Left ventricle myocardium inferior (tissue), 1 donor: ENCODE measurements around the gene CAPN15. TPM values are rescaled to one million over a fixed set of nuclear protein-coding genes. Genes with fewer than 3 reads are reported as not detected.

Experiments used
- DNase-seq: peaks from one replicate; pipeline ENCODE4 v3.0.0-alpha.2; 2020
- H3K27ac ChIP-seq: fragments of 200-600 bp; replicated peaks from 2 replicates; pipeline ENCODE4 v1.8.0; 2021
- H3K27me3 ChIP-seq: fragments of 200-600 bp; 2 replicates; pipeline ENCODE4 v1.8.0; 2021; ENCODE audit warnings: low read depth
- H3K36me3 ChIP-seq: fragments of 200-600 bp; 2 replicates; pipeline ENCODE4 v1.8.0; 2021
- H3K4me1 ChIP-seq: fragments of 200-600 bp; 2 replicates; pipeline ENCODE4 v1.8.0; 2021
- H3K4me3 ChIP-seq: fragments of 200-600 bp; 2 replicates; pipeline ENCODE4 v1.8.0; 2021; ENCODE audit warnings: mild to moderate bottlenecking, moderate library complexity
- H3K9me3 ChIP-seq: fragments of 200-600 bp; replicated peaks from 2 replicates; pipeline ENCODE4 v1.8.0; 2021
- intact Hi-C: fragments of 100-400 bp; cut with micrococcal nuclease; formaldehyde crosslinking; loops from one replicate; pipeline ENCODE4 v1.11.0; 2022
- total RNA-seq: library from RNA; stranded (reverse); fragmentation: NEBNext Ultra II Directional; extraction: Animal tissue kit (Norgen Biotek cat#: 25700); gene quantifications from one replicate; pipeline ENCODE4 v1.2.1, GENCODE V29; 2021
- TF ChIP-seq, protein P1 (sequence below): fragments of 200-600 bp; IDR thresholded peaks from 2 replicates; pipeline ENCODE4 v1.8.0; 2021; ENCODE audit warnings: antibody characterized with exemption, mild to moderate bottlenecking, borderline replicate concordance
- donor health status: DM: no; HTN: yes; CAD: no; lungs with severe emphysema.

Gene CAPN15
- total RNA-seq, 1 donor from 2014 or later = 17.4 TPM

GRCh38 chr16:583815-584591, 56.5 kb downstream of the CAPN15 start:
- TF ChIP-seq, protein P1, sequence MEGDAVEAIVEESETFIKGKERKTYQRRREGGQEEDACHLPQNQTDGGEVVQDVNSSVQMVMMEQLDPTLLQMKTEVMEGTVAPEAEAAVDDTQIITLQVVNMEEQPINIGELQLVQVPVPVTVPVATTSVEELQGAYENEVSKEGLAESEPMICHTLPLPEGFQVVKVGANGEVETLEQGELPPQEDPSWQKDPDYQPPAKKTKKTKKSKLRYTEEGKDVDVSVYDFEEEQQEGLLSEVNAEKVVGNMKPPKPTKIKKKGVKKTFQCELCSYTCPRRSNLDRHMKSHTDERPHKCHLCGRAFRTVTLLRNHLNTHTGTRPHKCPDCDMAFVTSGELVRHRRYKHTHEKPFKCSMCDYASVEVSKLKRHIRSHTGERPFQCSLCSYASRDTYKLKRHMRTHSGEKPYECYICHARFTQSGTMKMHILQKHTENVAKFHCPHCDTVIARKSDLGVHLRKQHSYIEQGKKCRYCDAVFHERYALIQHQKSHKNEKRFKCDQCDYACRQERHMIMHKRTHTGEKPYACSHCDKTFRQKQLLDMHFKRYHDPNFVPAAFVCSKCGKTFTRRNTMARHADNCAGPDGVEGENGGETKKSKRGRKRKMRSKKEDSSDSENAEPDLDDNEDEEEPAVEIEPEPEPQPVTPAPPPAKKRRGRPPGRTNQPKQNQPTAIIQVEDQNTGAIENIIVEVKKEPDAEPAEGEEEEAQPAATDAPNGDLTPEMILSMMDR = no peak
- H3K27me3 ChIP-seq = no peaks in the 10 kb centered on the region
- intact Hi-C loops = no loop called here
- no peak for DNase-seq
- no peak overlapping the region for H3K27ac ChIP-seq
- H3K36me3 ChIP-seq = no peaks in the 10 kb centered on the region
- H3K9me3 ChIP-seq = no peaks in the 10 kb centered on the region
- H3K4me3 ChIP-seq = no peak overlapping the region
- H3K4me1 ChIP-seq = peaks cover 42% of the 10 kb centered on the region

DNA sequence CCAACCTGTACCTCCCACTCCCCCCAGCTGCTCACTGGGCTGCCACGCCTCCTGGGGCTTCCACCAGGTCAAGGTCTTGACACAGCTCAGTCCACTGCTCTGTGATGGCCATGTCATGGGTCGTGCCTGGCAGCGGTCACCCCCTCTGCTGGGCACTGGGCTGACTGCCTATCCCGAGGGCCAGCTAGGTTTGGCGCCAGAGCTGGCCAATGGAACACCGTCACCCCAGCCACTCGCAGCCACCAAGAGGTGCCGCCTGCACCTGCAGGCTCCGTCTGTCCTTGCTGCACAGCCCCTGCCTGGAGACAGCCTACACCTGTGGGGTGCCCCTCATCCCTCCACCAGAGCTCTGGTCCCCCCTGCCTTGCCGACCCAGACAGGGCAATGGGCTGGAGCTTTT, 57.8 kb downstream of the CAPN15 start:
- intact Hi-C loops = no loop called here
- no peak for DNase-seq
- H3K27me3 ChIP-seq = no peaks in the 10 kb centered on the region
- H3K27ac ChIP-seq = no peak overlapping the region
- no peak overlapping the region for H3K4me3 ChIP-seq
- peaks cover 48% of the 10 kb centered on the region for H3K4me1 ChIP-seq
- H3K9me3 ChIP-seq = no peaks in the 10 kb centered on the region
- TF ChIP-seq, protein P1 = no peak
- no peaks in the 10 kb centered on the region for H3K36me3 ChIP-seq

DNA sequence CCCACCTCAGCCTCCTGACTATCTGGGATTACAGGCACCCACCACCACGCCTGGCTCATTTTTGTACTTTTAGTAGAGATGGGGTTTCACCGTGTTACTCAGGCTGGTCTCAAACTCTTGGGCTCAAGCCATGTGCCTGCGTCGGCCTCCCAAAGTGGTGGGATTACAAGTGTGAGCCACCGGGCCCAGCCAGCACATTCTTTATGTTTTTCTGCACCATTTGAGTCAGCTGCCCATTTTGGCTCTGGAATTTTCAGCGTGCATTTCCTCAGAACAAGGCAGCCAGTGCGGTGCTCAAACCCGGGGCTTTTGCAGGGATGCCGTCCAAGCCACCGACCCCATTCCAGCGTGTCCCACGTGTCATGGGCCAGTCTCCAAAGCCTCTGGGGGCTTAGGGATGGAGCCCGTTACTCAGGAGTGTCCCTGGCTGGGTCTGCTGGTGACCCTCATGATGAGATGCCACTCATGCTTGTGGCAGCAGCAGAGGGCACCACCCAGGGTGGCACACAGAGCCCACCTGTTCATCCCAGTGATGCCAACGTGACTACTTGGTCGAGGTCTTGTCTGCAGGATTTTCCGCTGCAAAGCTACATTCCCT, 58.6 kb downstream of the CAPN15 start:
- intact Hi-C loops = no loop called here
- TF ChIP-seq, protein P1 = no peak
- peaks cover 56% of the 10 kb centered on the region for H3K4me1 ChIP-seq
- no peak overlapping the region for H3K4me3 ChIP-seq
- no peak for DNase-seq
- no peaks in the 10 kb centered on the region for H3K36me3 ChIP-seq
- H3K9me3 ChIP-seq = no peaks in the 10 kb centered on the region
- H3K27ac ChIP-seq = no peak overlapping the region
- no peaks in the 10 kb centered on the region for H3K27me3 ChIP-seq

DNA sequence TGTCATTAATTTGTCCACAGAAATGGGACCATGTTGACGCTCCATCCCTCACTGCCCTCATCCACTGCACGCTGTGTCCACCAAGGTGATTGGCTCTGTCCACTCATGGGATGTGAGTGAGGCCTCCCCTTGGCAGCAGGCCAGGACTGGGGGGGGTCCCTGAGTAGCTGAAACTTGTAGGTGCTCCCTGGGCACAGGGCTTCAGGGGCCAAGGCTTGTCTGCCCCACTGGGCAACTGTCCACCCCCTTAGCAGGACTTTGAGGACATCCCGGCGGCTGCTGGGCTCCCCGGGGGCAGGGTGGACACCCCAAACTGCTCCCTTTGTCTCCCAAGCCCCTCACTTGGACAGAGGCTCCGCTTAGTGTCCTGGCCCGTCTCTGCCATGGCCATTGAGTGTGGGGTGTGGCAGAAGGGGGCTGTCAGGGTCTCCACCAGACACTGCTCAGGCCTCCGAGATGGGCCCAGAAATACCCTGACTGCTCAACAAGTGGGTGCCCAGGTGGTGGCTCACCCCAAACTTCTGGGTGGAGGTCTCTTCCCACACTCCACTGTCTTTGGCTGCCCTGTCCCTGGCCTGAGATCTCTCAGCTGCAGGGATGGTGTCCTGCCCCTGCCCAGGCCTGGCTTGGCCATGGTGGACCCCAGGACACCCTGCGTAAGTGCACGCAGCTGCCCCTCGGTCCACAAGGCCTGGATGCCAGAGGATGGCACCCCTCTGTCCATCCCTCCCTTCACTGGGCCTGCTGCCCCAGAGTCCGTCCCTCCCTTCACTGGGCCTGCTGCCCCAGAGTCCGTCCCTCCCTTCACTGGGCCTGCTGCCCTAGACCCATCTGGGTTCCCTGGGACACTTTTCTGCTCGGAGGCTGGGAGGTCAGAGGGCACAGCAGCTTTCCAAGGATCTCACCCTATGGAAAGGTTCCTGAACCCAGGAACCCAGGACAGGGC, 59.4 kb downstream of the CAPN15 start:
- no peak for DNase-seq
- TF ChIP-seq, protein P1 = no peak
- Histone ChIP-seq H3K27ac (peak overlapping the region; percentile 100), H3K27me3 (no peaks in the 10 kb centered on the region), H3K4me1 (peaks cover 63% of the 10 kb centered on the region), H3K36me3 (no peaks in the 10 kb centered on the region), H3K4me3 (peak overlapping the region; percentile 80), H3K9me3 (no peaks in the 10 kb centered on the region)
- intact Hi-C loops = no loop called here

DNA sequence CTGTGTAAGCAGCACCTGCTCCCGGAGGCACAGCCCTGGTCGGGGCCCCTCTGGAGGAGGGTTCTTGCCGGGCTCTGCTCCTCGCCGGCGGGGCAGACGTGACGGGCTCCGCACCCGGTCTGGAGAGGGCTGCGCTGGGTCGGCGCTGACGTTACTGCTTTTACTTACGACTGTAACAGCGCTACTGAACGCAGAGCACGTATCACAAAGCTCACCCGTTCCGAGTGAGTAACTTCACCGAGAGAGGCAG, 61.1 kb downstream of the CAPN15 start:
- Histone ChIP-seq H3K27me3 (no peaks in the 10 kb centered on the region), H3K4me3 (peak overlapping the region; percentile 80), H3K36me3 (no peaks in the 10 kb centered on the region), H3K4me1 (peaks cover 77% of the 10 kb centered on the region), H3K9me3 (no peaks in the 10 kb centered on the region), H3K27ac (peak overlapping the region; percentile 100)
- TF ChIP-seq, protein P1 = no peak
- DNase-seq = no peak
- intact Hi-C loops = no loop called here
